Chondrocyte (in vitro differentiated cells): ENCODE measurements around the gene IER3. TPM values are rescaled to one million over a fixed set of nuclear protein-coding genes. Genes with fewer than 3 reads are reported as not detected.
A peak's percentile ranks its signal among the peaks of the same experiment; 100 is the strongest.

Source experiments
- DNase-seq: peaks from one replicate; pipeline ENCODE4 v3.0.0; 2021; ENCODE audit warnings: mixed read lengths, low spot score
- H3K27ac Mint-ChIP-seq: one replicate; pipeline ENCODE4 v1.8.0; 2021; ENCODE audit warnings: mild to moderate bottlenecking, moderate library complexity, mixed read lengths; ENCODE audit not compliant: unreplicated experiment
- H3K27me3 Mint-ChIP-seq: 2 replicates; pipeline ENCODE4 v1.8.0; 2021; ENCODE audit warnings: low read depth, mixed read lengths
- H3K36me3 Mint-ChIP-seq: 2 replicates; pipeline ENCODE4 v1.8.0; 2021; ENCODE audit warnings: low read depth, mixed read lengths
- H3K4me1 Mint-ChIP-seq: 2 replicates; pipeline ENCODE4 v1.8.0; 2021; ENCODE audit warnings: low read depth, mild to moderate bottlenecking, mixed read lengths
- H3K4me3 Mint-ChIP-seq: one replicate; pipeline ENCODE4 v1.8.0; 2021; ENCODE audit warnings: mild to moderate bottlenecking, moderate library complexity, mixed read lengths; ENCODE audit not compliant: unreplicated experiment
- H3K9me3 Mint-ChIP-seq: 2 replicates; pipeline ENCODE4 v1.8.0; 2021; ENCODE audit warnings: low read depth, mixed read lengths
- total RNA-seq: library from RNA; stranded (reverse); gene quantifications from 3 replicates; pipeline ENCODE4 v1.2.1, GENCODE V29; 2021
- TF ChIP-seq, protein P1 (sequence below): fragments of 200-600 bp; sonication (generic); IDR thresholded peaks from 2 replicates; pipeline ENCODE4 v1.5.0; 2021; ENCODE audit warnings: antibody characterized with exemption, mild to moderate bottlenecking, moderate library complexity

The IER3 gene
- total RNA-seq, 1 donor from 2014 or later = 333 TPM

- TF ChIP-seq, protein P1, sequence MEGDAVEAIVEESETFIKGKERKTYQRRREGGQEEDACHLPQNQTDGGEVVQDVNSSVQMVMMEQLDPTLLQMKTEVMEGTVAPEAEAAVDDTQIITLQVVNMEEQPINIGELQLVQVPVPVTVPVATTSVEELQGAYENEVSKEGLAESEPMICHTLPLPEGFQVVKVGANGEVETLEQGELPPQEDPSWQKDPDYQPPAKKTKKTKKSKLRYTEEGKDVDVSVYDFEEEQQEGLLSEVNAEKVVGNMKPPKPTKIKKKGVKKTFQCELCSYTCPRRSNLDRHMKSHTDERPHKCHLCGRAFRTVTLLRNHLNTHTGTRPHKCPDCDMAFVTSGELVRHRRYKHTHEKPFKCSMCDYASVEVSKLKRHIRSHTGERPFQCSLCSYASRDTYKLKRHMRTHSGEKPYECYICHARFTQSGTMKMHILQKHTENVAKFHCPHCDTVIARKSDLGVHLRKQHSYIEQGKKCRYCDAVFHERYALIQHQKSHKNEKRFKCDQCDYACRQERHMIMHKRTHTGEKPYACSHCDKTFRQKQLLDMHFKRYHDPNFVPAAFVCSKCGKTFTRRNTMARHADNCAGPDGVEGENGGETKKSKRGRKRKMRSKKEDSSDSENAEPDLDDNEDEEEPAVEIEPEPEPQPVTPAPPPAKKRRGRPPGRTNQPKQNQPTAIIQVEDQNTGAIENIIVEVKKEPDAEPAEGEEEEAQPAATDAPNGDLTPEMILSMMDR = no peak
- H3K4me1 Mint-ChIP-seq = peaks cover 22% of the 10 kb centered on the region
- no peak overlapping the region for H3K4me3 Mint-ChIP-seq
- H3K9me3 Mint-ChIP-seq = peaks cover 3% of the 10 kb centered on the region
- no peak overlapping the region for H3K27ac Mint-ChIP-seq
- H3K36me3 Mint-ChIP-seq = peaks cover 1% of the 10 kb centered on the region
- DNase-seq = no peak
- H3K27me3 Mint-ChIP-seq = no peaks in the 10 kb centered on the region
These were observed 43.6 kb upstream of the IER3 start for GRCh38 chr6:30787954-30788353.

GRCh38 chr6:30782425-30783014 is 38.2 kb upstream of the IER3 start:
- peaks cover 57% of the 10 kb centered on the region for H3K4me1 Mint-ChIP-seq
- peak overlapping the region; percentile 99 for H3K27ac Mint-ChIP-seq
- H3K4me3 Mint-ChIP-seq = peak overlapping the region; percentile 42
- peaks cover 3% of the 10 kb centered on the region for H3K9me3 Mint-ChIP-seq
- no peaks in the 10 kb centered on the region for H3K27me3 Mint-ChIP-seq
- DNase-seq = no peak
- TF ChIP-seq, protein P1 = no peak
- H3K36me3 Mint-ChIP-seq = peaks cover 1% of the 10 kb centered on the region

- Mint-ChIP-seq H3K4me3 (peak overlapping the region; percentile 42), H3K36me3 (peaks cover 1% of the 10 kb centered on the region), H3K27ac (peak overlapping the region; percentile 99), H3K9me3 (peaks cover 3% of the 10 kb centered on the region), H3K27me3 (no peaks in the 10 kb centered on the region), H3K4me1 (peaks cover 60% of the 10 kb centered on the region)
- no peak for DNase-seq
- TF ChIP-seq, protein P1 = no peak
These were observed 37.5 kb upstream of the IER3 start for GRCh38 chr6:30781743-30782424.

- Mint-ChIP-seq H3K27me3 (no peaks in the 10 kb centered on the region), H3K4me3 (peak overlapping the region; percentile 16), H3K9me3 (peaks cover 3% of the 10 kb centered on the region), H3K36me3 (peaks cover 1% of the 10 kb centered on the region), H3K27ac (peak overlapping the region; percentile 99), H3K4me1 (peaks cover 58% of the 10 kb centered on the region)
- TF ChIP-seq, protein P1 = no peak
- DNase-seq = no peak
These were observed 37.0 kb upstream of the IER3 start for GRCh38 chr6:30781395-30781742.

DNA sequence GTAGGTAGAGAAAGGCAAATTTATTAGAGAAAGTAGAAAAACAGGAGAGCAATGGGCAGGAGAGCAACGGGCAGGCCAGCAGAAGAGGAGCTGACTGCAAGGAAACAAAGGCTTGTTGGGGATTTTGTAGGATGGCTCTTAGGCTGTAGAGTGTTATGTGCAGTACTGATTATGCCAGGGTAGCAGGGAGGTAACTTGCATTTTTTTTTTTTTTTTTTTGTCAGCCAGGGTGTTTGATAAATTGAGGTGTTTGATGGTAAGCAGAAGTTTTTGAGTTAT is 36.2 kb upstream of the IER3 start:
- DNase-seq = no peak
- H3K9me3 Mint-ChIP-seq = peaks cover 3% of the 10 kb centered on the region
- peaks cover 55% of the 10 kb centered on the region for H3K4me1 Mint-ChIP-seq
- H3K36me3 Mint-ChIP-seq = peaks cover 1% of the 10 kb centered on the region
- no peaks in the 10 kb centered on the region for H3K27me3 Mint-ChIP-seq
- H3K27ac Mint-ChIP-seq = peak overlapping the region; percentile 99
- TF ChIP-seq, protein P1 = no peak
- no peak overlapping the region for H3K4me3 Mint-ChIP-seq
